ENCODE results near the gene TIMD4. TPM values are rescaled to one million over a fixed set of nuclear protein-coding genes. Genes with fewer than 3 reads are reported as not detected.

Gene TIMD4
- total RNA-seq, 1 experiment from 2014 or later = not detected

- Histone ChIP-seq H3K27ac (ENCODE audit: low read length) (no peak overlapping the region), H3K79me2 (ENCODE audit: low read length) (no peaks in the 10 kb centered on the region), H4K20me1 (ENCODE audit: low read length) (no peaks in the 10 kb centered on the region), H2AFZ (ENCODE audit: low read length) (no peak overlapping the region), H3K4me1 (ENCODE audit: insufficient read depth, low read length) (no peaks in the 10 kb centered on the region), H3K36me3 (ENCODE audit: low read depth, low read length) (no peaks in the 10 kb centered on the region), H3K9ac (ENCODE audit: low read length) (no peak overlapping the region), H3K9me2 (replicated peaks; ENCODE audit: low read length) (no peaks in the 10 kb centered on the region), H3K27me3 (ENCODE audit: low read length) (peaks cover 23% of the 10 kb centered on the region), H3K4me2 (ENCODE audit: low read length) (no peak overlapping the region), H3K4me3 (ENCODE audit: low read length) (no peak overlapping the region), H3F3A (ENCODE audit: low read length, unreplicated experiment) (no peaks in the 10 kb centered on the region), H3K9me3 (ENCODE audit: low read length) (0 out of 2 replicates have a peak, but pooled peaks cover 5% of the 10 kb centered on the region)
- intact Hi-C loops (cut with micrococcal nuclease) = no loop called here
- ATAC-seq = no peak
- no peak for DNase-seq
- TF ChIP-seq EZH2phosphoT487 (IDR thresholded peaks at IDR 0.05; ENCODE audit: borderline replicate concordance, low read length) (no peak), CTCF (conservative IDR thresholded peaks at IDR 0.05; ENCODE audit: low read depth, low read length) (no peak), EZH2 (IDR thresholded peaks at IDR 0.05; ENCODE audit: low read length, unreplicated experiment) (no peak)
- BruUV-seq (replicated peaks) = no TSS peak
- ChIA-PET CTCF (no interaction called here), POLR2A (ENCODE audit: unreplicated experiment) (no interaction called here)
Measured at GRCh38 chr5:156912869-156913268, 50.2 kb downstream of the TIMD4 start.

- TF ChIP-seq EZH2 (IDR thresholded peaks at IDR 0.05; ENCODE audit: low read length, unreplicated experiment) = no peak
- no peak for TF ChIP-seq EZH2phosphoT487 (IDR thresholded peaks at IDR 0.05; ENCODE audit: borderline replicate concordance, low read length)
- no peak for TF ChIP-seq CTCF (conservative IDR thresholded peaks at IDR 0.05; ENCODE audit: low read depth, low read length)
Measured at GRCh38 chr5:156909180-156909579, 53.8 kb downstream of the TIMD4 start.

GRCh38 chr5:156907667-156908066 lies 55.4 kb downstream of the TIMD4 start:
- Histone ChIP-seq H3K4me1 (ENCODE audit: insufficient read depth, low read length) (no peaks in the 10 kb centered on the region), H3K27me3 (ENCODE audit: low read length) (no peaks in the 10 kb centered on the region), H3K79me2 (ENCODE audit: low read length) (no peaks in the 10 kb centered on the region), H3K27ac (ENCODE audit: low read length) (no peak overlapping the region), H3K9me2 (replicated peaks; ENCODE audit: low read length) (no peaks in the 10 kb centered on the region), H3K9ac (ENCODE audit: low read length) (no peak overlapping the region), H4K20me1 (ENCODE audit: low read length) (no peaks in the 10 kb centered on the region), H3K9me3 (ENCODE audit: low read length) (0 out of 2 replicates have a peak, but pooled peaks cover 4% of the 10 kb centered on the region), H2AFZ (ENCODE audit: low read length) (no peak overlapping the region), H3K4me2 (ENCODE audit: low read length) (no peak overlapping the region), H3K36me3 (ENCODE audit: low read depth, low read length) (no peaks in the 10 kb centered on the region), H3K4me3 (ENCODE audit: low read length) (no peak overlapping the region), H3F3A (ENCODE audit: low read length, unreplicated experiment) (no peaks in the 10 kb centered on the region)
- POLR2A ChIA-PET (ENCODE audit: unreplicated experiment) = no interaction called here
- BruUV-seq (replicated peaks) = no TSS peak
- DNase-seq = no peak
- intact Hi-C loops (cut with micrococcal nuclease) = no loop called here
- CTCF ChIA-PET = no interaction called here
- no peak for ATAC-seq
- TF ChIP-seq EZH2 (IDR thresholded peaks at IDR 0.05; ENCODE audit: low read length, unreplicated experiment) = no peak
- TF ChIP-seq CTCF (conservative IDR thresholded peaks at IDR 0.05; ENCODE audit: low read depth, low read length) = no peak
- no peak for TF ChIP-seq EZH2phosphoT487 (IDR thresholded peaks at IDR 0.05; ENCODE audit: borderline replicate concordance, low read length)

More at GRCh38 chr5:156909180-156909579, 53.8 kb downstream of the TIMD4 start:
- CTCF ChIA-PET = no interaction called here
- POLR2A ChIA-PET (ENCODE audit: unreplicated experiment) = no interaction called here
- Histone ChIP-seq H3K9me2 (replicated peaks; ENCODE audit: low read length) (no peaks in the 10 kb centered on the region), H3F3A (ENCODE audit: low read length, unreplicated experiment) (no peaks in the 10 kb centered on the region), H4K20me1 (ENCODE audit: low read length) (no peaks in the 10 kb centered on the region), H2AFZ (ENCODE audit: low read length) (no peak overlapping the region), H3K9ac (ENCODE audit: low read length) (no peak overlapping the region), H3K27ac (ENCODE audit: low read length) (no peak overlapping the region), H3K36me3 (ENCODE audit: low read depth, low read length) (no peaks in the 10 kb centered on the region), H3K79me2 (ENCODE audit: low read length) (no peaks in the 10 kb centered on the region), H3K4me1 (ENCODE audit: insufficient read depth, low read length) (no peaks in the 10 kb centered on the region), H3K27me3 (ENCODE audit: low read length) (peaks cover 13% of the 10 kb centered on the region), H3K9me3 (ENCODE audit: low read length) (0 out of 2 replicates have a peak, but pooled peaks cover 5% of the 10 kb centered on the region), H3K4me2 (ENCODE audit: low read length) (no peak overlapping the region), H3K4me3 (ENCODE audit: low read length) (no peak overlapping the region)
- intact Hi-C loops (cut with micrococcal nuclease) = no loop called here
- ATAC-seq (no peak), DNase-seq (no peak)
- BruUV-seq (replicated peaks) = no TSS peak

Measured in PC-3 (cell line).